Endothelial cell of umbilical vein (primary cell): ENCODE data around the gene ARGLU1. TPM values are rescaled to one million over a fixed set of nuclear protein-coding genes. Genes with fewer than 3 reads are reported as not detected.

Experiments
- BruUV-seq: library from RNA; stranded (reverse); fragments of 400-500 nt; replicated peaks from 2 replicates; lab custom pipeline; 2021; lab: Mats Ljungman, UMichigan
- CTCF ChIA-PET: fragments of 300-600, 350-600 bp; sonication (Branson Sonifier 250); formaldehyde crosslinking; loops from one replicate; lab custom pipeline; 2021; ENCODE audit warnings: antibody characterized with exemption, inconsistent platforms; lab: Charles Lee
- POLR2A ChIA-PET: fragments of 300-600, 350-600 bp; sonication (Branson Sonifier 250); formaldehyde crosslinking; loops from one replicate; lab custom pipeline; 2021; ENCODE audit warnings: antibody characterized with exemption, inconsistent platforms; lab: Charles Lee
- DNase-seq: peaks from one replicate; pipeline ENCODE4 v3.0.0-alpha.2; 2011; ENCODE audit warnings: low read depth, low spot score
- FAIRE-seq: peaks from 2 replicates; lab custom pipeline; 2011; peaks lifted over from hg19 to GRCh38; lab: Jason Lieb, UNC
- H2AFZ ChIP-seq: 2 replicates; pipeline ENCODE4 v1.6.0; 2012; ENCODE audit warnings: low read depth, low read length, control low read depth, inconsistent platforms
- H3K27ac ChIP-seq: 2 replicates; pipeline ENCODE4 v1.5.1; 2011; ENCODE audit warnings: low read depth, mild to moderate bottlenecking, control low read depth, low read length, moderate library complexity; ENCODE audit not compliant: insufficient read depth
- H3K27me3 ChIP-seq, 2 experiments: 2 replicates each; pipeline versions ENCODE4 v1.6.0 to v1.6.1; 2011; ENCODE audit warnings: low read length in 2 of 2, mixed read lengths in 1 of 2; ENCODE audit not compliant: control insufficient read depth in 2 of 2, insufficient read depth in 2 of 2
- H3K36me3 ChIP-seq, 2 experiments: 2 replicates in 1 of 2; 3 replicates in 1 of 2; pipeline ENCODE4 v1.5.1; 2011; ENCODE audit warnings: low read length in 2 of 2, mild to moderate bottlenecking in 1 of 2, moderate library complexity in 1 of 2; ENCODE audit not compliant: control insufficient read depth in 2 of 2, insufficient read depth in 2 of 2; ENCODE audit errors: extremely low read depth in 1 of 2
- H3K4me1 ChIP-seq: 3 replicates; pipeline ENCODE4 v1.5.1; 2011; ENCODE audit warnings: mild to moderate bottlenecking, low read length; ENCODE audit not compliant: control insufficient read depth, insufficient read depth; ENCODE audit errors: extremely low read depth
- H3K4me2 ChIP-seq: 2 replicates; pipeline ENCODE4 v1.6.1; 2011; ENCODE audit warnings: low read length, control low read depth, mixed read lengths; ENCODE audit not compliant: insufficient read depth
- H3K4me3 ChIP-seq, 3 experiments: fragments of 200-600 bp in 1 of 3; sonication (generic), shearing (Covaris generic) in 1 of 3; replicated peaks in 1 of 3; 2 replicates each; pipeline ENCODE4 v1.5.1; 2011 to 2016; ENCODE audit warnings: control low read depth in 3 of 3, low read length in 3 of 3, mild to moderate bottlenecking in 2 of 3, inconsistent platforms in 1 of 3, low read depth in 1 of 3, moderate library complexity in 1 of 3; ENCODE audit not compliant: insufficient read depth in 1 of 3
- H3K79me2 ChIP-seq: 2 replicates; pipeline ENCODE4 v1.6.0; 2012; ENCODE audit warnings: low read length, inconsistent platforms; ENCODE audit not compliant: control insufficient read depth, insufficient read depth
- H3K9ac ChIP-seq: replicated peaks from 2 replicates; pipeline ENCODE3; 2011; ENCODE audit warnings: low read length, control low read depth; ENCODE audit not compliant: insufficient read depth; ENCODE audit errors: extremely low read depth
- H3K9me1 ChIP-seq: replicated peaks from 3 replicates; pipeline ENCODE4 v1.6.0; 2011; ENCODE audit warnings: mild to moderate bottlenecking, low read length; ENCODE audit not compliant: control insufficient read depth, insufficient read depth; ENCODE audit errors: extremely low read depth
- H3K9me3 ChIP-seq: replicated peaks from 2 replicates; pipeline ENCODE4 v1.5.1; 2012; ENCODE audit warnings: low read length, inconsistent platforms; ENCODE audit not compliant: control insufficient read depth, insufficient read depth
- H4K20me1 ChIP-seq: replicated peaks from 2 replicates; pipeline ENCODE3; 2011; ENCODE audit warnings: mild to moderate bottlenecking, low read length; ENCODE audit not compliant: control insufficient read depth, insufficient read depth; ENCODE audit errors: extremely low read depth
- EZH2 ChIP-seq: IDR thresholded peaks from 2 replicates; pipeline ENCODE4 v1.6.1; 2012; ENCODE audit warnings: borderline replicate concordance, low read depth, mild to moderate bottlenecking, moderate library complexity, low read length, inconsistent platforms; ENCODE audit not compliant: severe bottlenecking
- FOS ChIP-seq: IDR thresholded peaks from 2 replicates; pipeline ENCODE4 v1.6.1; 2011; ENCODE audit warnings: mild to moderate bottlenecking, low read length, moderate library complexity, borderline replicate concordance; ENCODE audit not compliant: insufficient read depth
- GATA2 ChIP-seq: IDR thresholded peaks from 2 replicates; pipeline ENCODE4 v1.7.0; 2011; ENCODE audit warnings: low read depth, mild to moderate bottlenecking, moderate library complexity, mixed read lengths, low read length; ENCODE audit not compliant: insufficient read length, insufficient read depth
- JUN ChIP-seq: IDR thresholded peaks from 2 replicates; pipeline ENCODE4 v1.6.1; 2011; ENCODE audit warnings: borderline replicate concordance, low read depth; ENCODE audit not compliant: insufficient read length, insufficient read depth
- MYC ChIP-seq: IDR thresholded peaks from one replicate; pipeline ENCODE4 v1.6.1; 2011; ENCODE audit warnings: mild to moderate bottlenecking, low read depth, low read length
- POLR2A ChIP-seq: IDR thresholded peaks from 2 replicates; pipeline ENCODE4 v1.6.1; 2012; ENCODE audit warnings: low read depth, mild to moderate bottlenecking, control low read depth, low read length
- POLR2AphosphoS5 ChIP-seq: IDR thresholded peaks from 2 replicates; pipeline ENCODE4 v1.6.1; 2012; ENCODE audit warnings: low read depth, mild to moderate bottlenecking, control low read depth, low read length, moderate library complexity; ENCODE audit not compliant: insufficient read depth
- dilution Hi-C: fragments of 300-500 bp; cut with MboI; formaldehyde crosslinking; loops from one replicate; pipeline ENCODE4 v1.15.0; 2019; ENCODE audit warnings: low sequenced_read_pairs; ENCODE audit not compliant: extremely low pct_ligation_motif_present
- intact Hi-C: fragments of 100-400 bp; cut with micrococcal nuclease; formaldehyde crosslinking; loops from one replicate; pipeline ENCODE4 v1.10.0; 2022
- polyA plus RNA-seq, 4 experiments: library from polyadenylated mRNA; depleted of rRNA in 3 of 4; stranded (reverse) in 3 of 4; unstranded in 1 of 4; fragments of >200 nt; gene quantifications; 2 replicates each; pipeline versions ENCODE4 v1.2.1 to v1.2.3, GENCODE V29; 2011 to 2012; ENCODE audit warnings: missing spikeins in 1 of 4
- total RNA-seq: library from RNA; stranded (reverse); gene quantifications from 2 replicates; pipeline ENCODE4 v1.2.3, GENCODE V29; 2021
- TF ChIP-seq, protein P1 (sequence below): IDR thresholded peaks from 2 replicates; pipeline ENCODE4 v1.6.1; 2011; ENCODE audit not compliant: insufficient read depth, insufficient read length
- TF ChIP-seq, protein P2 (sequence below), 2 donors: IDR thresholded peaks; 1 replicate in 1 of 2; 2 replicates in 1 of 2; pipeline ENCODE4 v1.5.1; 2011; ENCODE audit warnings: low read length in 2 of 2, mild to moderate bottlenecking in 2 of 2, moderate library complexity in 2 of 2, control low read depth in 1 of 2, inconsistent platforms in 1 of 2, low read depth in 1 of 2; ENCODE audit not compliant: insufficient read depth in 1 of 2; ENCODE audit errors: extremely low read depth in 1 of 2

The ARGLU1 gene
- total and polyA plus RNA-seq, 2 donors (not counting 3 experiments of a cell fraction or from before 2014, with no cell fraction given) = 44.4 to 111 TPM

DNA sequence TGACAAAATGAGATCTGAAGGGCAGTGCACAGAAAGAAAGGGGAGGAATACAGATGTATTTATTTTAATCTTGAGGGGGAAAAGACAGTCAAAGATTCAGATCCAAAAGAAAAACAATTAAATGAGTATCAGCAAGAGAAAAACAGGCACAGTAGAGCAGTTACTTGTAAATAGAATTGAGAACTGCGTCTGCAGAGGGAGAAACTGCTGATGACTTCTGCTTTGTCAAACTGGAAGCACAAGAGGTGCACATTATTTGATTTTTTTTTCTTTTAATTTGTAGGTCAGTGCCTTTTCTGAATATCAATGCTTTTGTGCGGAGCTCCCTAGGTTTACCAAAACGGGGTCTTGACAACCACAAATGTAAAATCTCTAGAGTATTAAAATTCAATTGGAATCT is 69.8 kb downstream of the ARGLU1 start:
- H3K27ac ChIP-seq = no peak overlapping the region
- TF ChIP-seq JUN = no peak
- TF ChIP-seq, protein P1, sequence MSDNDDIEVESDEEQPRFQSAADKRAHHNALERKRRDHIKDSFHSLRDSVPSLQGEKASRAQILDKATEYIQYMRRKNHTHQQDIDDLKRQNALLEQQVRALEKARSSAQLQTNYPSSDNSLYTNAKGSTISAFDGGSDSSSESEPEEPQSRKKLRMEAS = no peak
- TF ChIP-seq POLR2AphosphoS5 = no peak
- no peak for TF ChIP-seq GATA2
- TF ChIP-seq, protein P2, sequence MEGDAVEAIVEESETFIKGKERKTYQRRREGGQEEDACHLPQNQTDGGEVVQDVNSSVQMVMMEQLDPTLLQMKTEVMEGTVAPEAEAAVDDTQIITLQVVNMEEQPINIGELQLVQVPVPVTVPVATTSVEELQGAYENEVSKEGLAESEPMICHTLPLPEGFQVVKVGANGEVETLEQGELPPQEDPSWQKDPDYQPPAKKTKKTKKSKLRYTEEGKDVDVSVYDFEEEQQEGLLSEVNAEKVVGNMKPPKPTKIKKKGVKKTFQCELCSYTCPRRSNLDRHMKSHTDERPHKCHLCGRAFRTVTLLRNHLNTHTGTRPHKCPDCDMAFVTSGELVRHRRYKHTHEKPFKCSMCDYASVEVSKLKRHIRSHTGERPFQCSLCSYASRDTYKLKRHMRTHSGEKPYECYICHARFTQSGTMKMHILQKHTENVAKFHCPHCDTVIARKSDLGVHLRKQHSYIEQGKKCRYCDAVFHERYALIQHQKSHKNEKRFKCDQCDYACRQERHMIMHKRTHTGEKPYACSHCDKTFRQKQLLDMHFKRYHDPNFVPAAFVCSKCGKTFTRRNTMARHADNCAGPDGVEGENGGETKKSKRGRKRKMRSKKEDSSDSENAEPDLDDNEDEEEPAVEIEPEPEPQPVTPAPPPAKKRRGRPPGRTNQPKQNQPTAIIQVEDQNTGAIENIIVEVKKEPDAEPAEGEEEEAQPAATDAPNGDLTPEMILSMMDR (IDR thresholded peaks at IDR 0.05; ENCODE audit: extremely low read depth in 1 of 2, insufficient read depth in 1 of 2, low read depth in 1 of 2, low read length in 2 of 2) = no peak
- TF ChIP-seq FOS = no peak
- TF ChIP-seq MYC = no peak
- no peak for TF ChIP-seq POLR2A
- TF ChIP-seq EZH2 = no peak
- FAIRE-seq (no peak), DNase-seq (no peak)
- POLR2A ChIA-PET = no interaction called here
- dilution Hi-C loops = no loop called here
- no peak overlapping the region for H3K9ac ChIP-seq
- H4K20me1 ChIP-seq = no peaks in the 10 kb centered on the region
- peaks cover 27% of the 10 kb centered on the region for H3K4me1 ChIP-seq
- H3K9me1 ChIP-seq = no peaks in the 10 kb centered on the region
- no peaks in the 10 kb centered on the region for H3K27me3 ChIP-seq
- intact Hi-C loops = loop anchor here (10.0 kb wide), 2 partner anchors 383 to 413 kb away; no protein-coding TSS in a partner anchor
- H2AFZ ChIP-seq = no peak overlapping the region
- H3K4me2 ChIP-seq = no peak overlapping the region
- CTCF ChIA-PET = no interaction called here
- H3K4me3 ChIP-seq = no peak overlapping the region
- no peaks in the 10 kb centered on the region for H3K9me3 ChIP-seq
- peaks cover 11 to 13% of the 10 kb centered on the region in 2 experiments for H3K36me3 ChIP-seq
- no TSS peak for BruUV-seq
- peaks cover 2% of the 10 kb centered on the region for H3K79me2 ChIP-seq
